ENCODE measurements around the gene MAP3K10. TPM values are rescaled to one million over a fixed set of nuclear protein-coding genes. Genes with fewer than 3 reads are reported as not detected.

The MAP3K10 gene
- total and polyA plus RNA-seq, 9 of the 15 experiments (the other 6 are each of a cell fraction or from before 2014, with no cell fraction given), result 0.01 to 8.0 (median 2.7) TPM; not detected in 1

DNA sequence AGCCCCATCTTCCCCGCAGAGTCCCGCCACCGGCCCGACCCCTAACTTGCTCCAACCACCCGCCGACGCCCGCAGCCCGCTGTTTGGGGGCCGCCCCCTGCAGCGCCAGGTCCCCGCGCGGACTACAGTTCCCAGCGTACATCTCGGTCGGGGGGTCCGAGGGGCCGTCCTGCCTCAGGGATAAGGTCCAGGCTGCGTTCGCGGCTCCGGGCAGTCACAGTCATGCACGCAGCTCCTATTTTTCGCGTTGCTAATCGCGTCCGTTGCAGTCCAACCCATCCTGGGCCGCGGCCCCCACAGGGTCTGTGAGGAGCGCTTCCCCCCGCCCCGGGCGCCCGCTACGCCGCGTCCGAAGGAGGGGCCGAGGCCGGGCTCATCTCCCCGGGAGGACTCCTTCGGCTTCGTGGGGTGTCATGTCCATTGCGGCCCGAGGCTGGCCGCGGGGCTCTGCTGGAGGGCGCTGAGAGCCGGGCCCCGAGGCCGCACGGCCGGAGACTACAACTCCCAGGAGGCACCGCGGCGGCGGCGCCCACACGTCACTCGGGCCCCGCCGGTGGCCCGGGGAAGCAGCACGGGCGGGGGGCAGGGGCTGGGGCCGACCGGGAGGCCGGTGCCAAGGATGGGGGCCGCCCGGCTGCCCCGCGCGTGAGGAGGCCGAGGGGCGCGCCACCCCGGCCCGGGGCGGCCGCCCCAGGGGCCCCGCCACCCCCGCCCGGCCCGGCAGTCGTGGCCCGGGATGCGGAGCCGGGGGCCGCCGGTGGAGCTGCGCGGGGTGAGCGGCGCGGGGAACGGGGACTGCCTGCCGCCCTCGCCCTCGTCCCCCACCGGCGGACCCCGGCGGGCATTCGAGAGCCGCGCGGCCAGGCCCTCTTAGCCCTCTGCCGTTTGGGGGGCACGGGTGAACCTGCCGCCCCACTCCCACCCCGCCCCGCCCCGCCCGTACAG lies at the start of gene MAP3K10 (continued):
- TF ChIP-seq CREM (IDR thresholded peaks at IDR 0.05; ENCODE audit: low read depth) (peak; percentile 96), ZNF57 (CRISPR knock-in tag; IDR thresholded peaks at IDR 0.05) (no peak), MLX (CRISPR knock-in tag; conservative IDR thresholded peaks at IDR 0.05) (no peak), DPF2 (IDR thresholded peaks at IDR 0.05) (no peak), ZNF444 (CRISPR knock-in tag; IDR thresholded peaks at IDR 0.05) (no peak), NR2F6 (CRISPR knock-in tag; IDR thresholded peaks at IDR 0.05) (no peak), ZSCAN29 (IDR thresholded peaks at IDR 0.05) (no peak), IRF2 (CRISPR knock-in tag; IDR thresholded peaks at IDR 0.05) (no peak), HINFP (tag; conservative IDR thresholded peaks at IDR 0.05; ENCODE audit: low read depth) (0 out of 2 replicates have a peak, but pooled peaks have one; percentile 9), ZNF740 (CRISPR knock-in tag; IDR thresholded peaks at IDR 0.05) (no peak), ZNF740 (tag; IDR thresholded peaks at IDR 0.05) (no peak; a peak in 1 of 4 replicates), ZBTB1 (CRISPR knock-in tag; IDR thresholded peaks at IDR 0.05; ENCODE audit: borderline replicate concordance, low read depth) (0 out of 2 replicates have a peak, but pooled peaks have one; percentile 26), MNT (conservative IDR thresholded peaks at IDR 0.05) (peak; percentile 26 to 69; a peak in 2 of 4 replicates), MCM5 (IDR thresholded peaks at IDR 0.05; ENCODE audit: low read depth) (no peak), CBX1 (IDR thresholded peaks at IDR 0.05; ENCODE audit: low read depth) (no peak), ZNF431 (CRISPR knock-in tag; IDR thresholded peaks at IDR 0.05) (no peak), HDAC6 (IDR thresholded peaks at IDR 0.05; ENCODE audit: low read depth, low read length) (no peak), GABPA (tag; conservative IDR thresholded peaks at IDR 0.05; ENCODE audit: low read depth) (no peak; the same call in none of the 2 replicates), CCNT2 (IDR thresholded peaks at IDR 0.05; ENCODE audit: borderline replicate concordance, extremely low read depth, insufficient read length, low read depth, low read length) (peak; percentile 10)
- TF ChIP-seq, protein P1, sequence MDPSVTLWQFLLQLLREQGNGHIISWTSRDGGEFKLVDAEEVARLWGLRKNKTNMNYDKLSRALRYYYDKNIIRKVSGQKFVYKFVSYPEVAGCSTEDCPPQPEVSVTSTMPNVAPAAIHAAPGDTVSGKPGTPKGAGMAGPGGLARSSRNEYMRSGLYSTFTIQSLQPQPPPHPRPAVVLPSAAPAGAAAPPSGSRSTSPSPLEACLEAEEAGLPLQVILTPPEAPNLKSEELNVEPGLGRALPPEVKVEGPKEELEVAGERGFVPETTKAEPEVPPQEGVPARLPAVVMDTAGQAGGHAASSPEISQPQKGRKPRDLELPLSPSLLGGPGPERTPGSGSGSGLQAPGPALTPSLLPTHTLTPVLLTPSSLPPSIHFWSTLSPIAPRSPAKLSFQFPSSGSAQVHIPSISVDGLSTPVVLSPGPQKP (CRISPR knock-in tag; IDR thresholded peaks at IDR 0.05), result no peak

Data from K562 (cell line).